ENCODE measurements around the gene PARD6A.

Gene PARD6A

GRCh38 chr16:67675579-67675935, 14.8 kb downstream of the PARD6A start:
- TF ChIP-seq CTCF (IDR thresholded peaks at IDR 0.05; ENCODE audit: low read depth, low read length), result no peak
- Histone ChIP-seq H3K27me3 (ENCODE audit: insufficient read depth, low read depth, severe bottlenecking) (no peaks in the 10 kb centered on the region), H3K9me3 (ENCODE audit: severe bottlenecking) (no peaks in the 10 kb centered on the region), H3K4me3 (ENCODE audit: low read depth, low read length) (no peak overlapping the region), H3K36me3 (peaks cover 6% of the 10 kb centered on the region), H3K27ac (no peak overlapping the region)
- no peak for DNase-seq

GRCh38 chr16:67675999-67676398, 15.2 kb downstream of the PARD6A start:
- Histone ChIP-seq H3K36me3 (peaks cover 6% of the 10 kb centered on the region), H3K9me3 (ENCODE audit: severe bottlenecking) (no peaks in the 10 kb centered on the region), H3K27ac (no peak overlapping the region), H3K27me3 (ENCODE audit: insufficient read depth, low read depth, severe bottlenecking) (no peaks in the 10 kb centered on the region), H3K4me3 (ENCODE audit: low read depth, low read length) (no peak overlapping the region)
- no peak for TF ChIP-seq CTCF (IDR thresholded peaks at IDR 0.05; ENCODE audit: low read depth, low read length)
- DNase-seq, result no peak

- no peak for DNase-seq
- Histone ChIP-seq H3K27ac (no peak overlapping the region), H3K36me3 (peaks cover 6% of the 10 kb centered on the region), H3K4me3 (ENCODE audit: low read depth, low read length) (no peak overlapping the region), H3K9me3 (ENCODE audit: severe bottlenecking) (no peaks in the 10 kb centered on the region), H3K27me3 (ENCODE audit: insufficient read depth, low read depth, severe bottlenecking) (no peaks in the 10 kb centered on the region)
- no peak for TF ChIP-seq CTCF (IDR thresholded peaks at IDR 0.05; ENCODE audit: low read depth, low read length)
These were observed 15.8 kb downstream of the PARD6A start for GRCh38 chr16:67676516-67676915.

GRCh38 chr16:67676939-67677338, 16.2 kb downstream of the PARD6A start:
- Histone ChIP-seq H3K27me3 (ENCODE audit: insufficient read depth, low read depth, severe bottlenecking) (no peaks in the 10 kb centered on the region), H3K9me3 (ENCODE audit: severe bottlenecking) (no peaks in the 10 kb centered on the region), H3K36me3 (peaks cover 10% of the 10 kb centered on the region), H3K4me3 (ENCODE audit: low read depth, low read length) (no peak overlapping the region), H3K27ac (no peak overlapping the region)
- DNase-seq, result no peak
- no peak for TF ChIP-seq CTCF (IDR thresholded peaks at IDR 0.05; ENCODE audit: low read depth, low read length)

GRCh38 chr16:67677712-67678111, 17.0 kb downstream of the PARD6A start:
- Histone ChIP-seq H3K27me3 (ENCODE audit: insufficient read depth, low read depth, severe bottlenecking) (no peaks in the 10 kb centered on the region), H3K36me3 (peaks cover 18% of the 10 kb centered on the region), H3K4me3 (ENCODE audit: low read depth, low read length) (no peak overlapping the region), H3K27ac (no peak overlapping the region), H3K9me3 (ENCODE audit: severe bottlenecking) (no peaks in the 10 kb centered on the region)
- TF ChIP-seq CTCF (IDR thresholded peaks at IDR 0.05; ENCODE audit: low read depth, low read length), result no peak
- DNase-seq, result no peak

- TF ChIP-seq CTCF (IDR thresholded peaks at IDR 0.05; ENCODE audit: low read depth, low read length), result no peak
- Histone ChIP-seq H3K36me3 (peaks cover 23% of the 10 kb centered on the region), H3K27me3 (ENCODE audit: insufficient read depth, low read depth, severe bottlenecking) (no peaks in the 10 kb centered on the region), H3K9me3 (ENCODE audit: severe bottlenecking) (no peaks in the 10 kb centered on the region), H3K4me3 (ENCODE audit: low read depth, low read length) (no peak overlapping the region), H3K27ac (no peak overlapping the region)
- no peak for DNase-seq
These were observed 17.7 kb downstream of the PARD6A start for GRCh38 chr16:67678354-67679023.

Data from WERI-Rb-1 (cell line).